Measurements from ENCODE around the gene PPIC. TPM values are rescaled to one million over a fixed set of nuclear protein-coding genes. Genes with fewer than 3 reads are reported as not detected.
A peak's percentile ranks its signal among the peaks of the same experiment; 100 is the strongest.

The PPIC gene
- 10 to 100 TPM; 36.3 to 44.7 (median 37.8) TPM for polyA plus RNA-seq (ENCODE audit: insufficient read length in 4 of 4)

GRCh38 chr5:123036391-123037103 lies at the start of gene PPIC:
TSS of gene PPIC (minus strand) at chr5:123036725. CDS start at chr5:123036625, 100 bp downstream.
- DNase-seq (ENCODE audit: low read depth in 4 of 4, low spot score in 3 of 4): peak; percentile 59 to 64 (median 62)

- no peak for DNase-seq (ENCODE audit: low read depth in 4 of 4, low spot score in 3 of 4)
Measured at GRCh38 chr5:123085638-123086286, 49.2 kb upstream of the PPIC start.

DNA sequence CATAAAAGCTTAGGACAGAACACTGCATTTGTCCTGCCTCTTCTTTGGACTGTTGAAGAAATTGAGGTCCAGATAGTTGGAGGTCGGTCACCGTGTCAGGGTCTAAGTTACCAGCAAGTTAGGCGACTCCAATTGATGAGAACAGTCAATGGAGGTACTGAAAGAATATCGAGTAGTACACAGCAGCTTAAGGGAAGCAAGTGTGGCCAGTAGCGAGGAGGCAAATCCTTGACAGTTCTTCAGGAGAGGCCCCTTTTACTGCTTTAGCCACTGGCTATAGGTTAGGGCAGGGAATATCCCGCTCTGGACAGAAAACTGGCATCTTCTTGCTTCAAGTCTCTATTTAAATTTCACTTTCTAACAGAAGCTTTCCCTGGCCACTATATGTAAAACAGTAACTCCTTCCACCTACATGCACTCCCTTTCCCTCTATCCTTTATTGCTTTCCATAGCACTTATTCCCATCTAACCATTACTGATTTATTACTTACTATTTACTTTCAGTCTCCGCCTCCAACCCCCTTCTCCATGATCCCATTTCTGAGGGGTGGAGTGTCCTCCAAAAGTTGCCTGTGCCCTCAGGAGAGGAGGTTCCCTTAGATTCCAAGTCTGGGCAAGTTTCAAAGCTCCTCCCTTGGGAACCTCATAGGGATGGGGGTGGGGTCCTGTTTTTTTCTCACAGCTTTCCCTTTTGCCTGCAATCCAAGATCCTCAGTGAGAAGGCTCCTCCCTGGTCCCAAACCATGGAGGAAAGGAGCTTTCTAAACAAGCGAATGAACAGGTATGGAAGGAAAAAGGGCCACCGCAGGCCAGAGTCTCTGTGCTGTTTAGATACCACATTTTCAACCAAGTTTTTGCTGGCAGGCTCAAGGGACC lies 48.4 kb upstream of the PPIC start:
- no peak for DNase-seq (ENCODE audit: low read depth in 4 of 4, low spot score in 3 of 4)

- no peak for DNase-seq (ENCODE audit: low read depth in 4 of 4, low spot score in 3 of 4)
Measured at GRCh38 chr5:123083298-123083697, 46.8 kb upstream of the PPIC start.

GRCh38 chr5:123080215-123080614 lies 43.7 kb upstream of the PPIC start:
- DNase-seq (ENCODE audit: low read depth in 4 of 4, low spot score in 3 of 4): no peak

DNA sequence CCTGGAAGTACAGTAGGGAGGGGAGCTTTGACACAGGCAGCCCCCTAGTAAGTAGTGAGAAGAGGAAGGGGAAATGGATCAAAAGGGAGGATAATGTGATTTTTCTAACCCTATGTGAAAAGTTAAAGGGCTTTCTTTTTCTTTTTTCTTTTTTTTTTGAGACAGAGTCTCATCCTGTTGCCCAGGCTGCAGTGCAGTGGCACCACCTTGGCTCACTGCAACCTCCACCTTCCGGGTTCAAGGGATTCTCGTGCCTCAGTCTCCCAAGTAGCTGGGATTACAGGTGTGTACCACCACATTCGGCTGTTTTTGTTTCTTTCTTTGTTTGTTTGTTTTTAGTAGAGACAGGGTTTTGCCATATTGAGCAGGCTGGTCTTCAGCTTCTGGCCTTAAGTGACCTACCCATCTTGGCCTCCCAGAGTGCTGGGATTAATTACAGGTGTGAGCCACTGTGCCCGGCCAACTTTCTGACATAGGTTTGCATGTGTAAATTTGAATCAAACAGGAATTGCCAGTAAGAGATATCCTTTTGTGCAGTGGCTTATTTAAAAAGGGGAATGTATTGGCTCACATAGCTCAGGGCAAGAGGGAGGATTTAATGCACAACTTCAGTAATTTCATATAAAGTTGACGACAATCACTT lies 39.1 kb upstream of the PPIC start:
- DNase-seq (ENCODE audit: low read depth in 4 of 4, low spot score in 3 of 4): no peak

DNA sequence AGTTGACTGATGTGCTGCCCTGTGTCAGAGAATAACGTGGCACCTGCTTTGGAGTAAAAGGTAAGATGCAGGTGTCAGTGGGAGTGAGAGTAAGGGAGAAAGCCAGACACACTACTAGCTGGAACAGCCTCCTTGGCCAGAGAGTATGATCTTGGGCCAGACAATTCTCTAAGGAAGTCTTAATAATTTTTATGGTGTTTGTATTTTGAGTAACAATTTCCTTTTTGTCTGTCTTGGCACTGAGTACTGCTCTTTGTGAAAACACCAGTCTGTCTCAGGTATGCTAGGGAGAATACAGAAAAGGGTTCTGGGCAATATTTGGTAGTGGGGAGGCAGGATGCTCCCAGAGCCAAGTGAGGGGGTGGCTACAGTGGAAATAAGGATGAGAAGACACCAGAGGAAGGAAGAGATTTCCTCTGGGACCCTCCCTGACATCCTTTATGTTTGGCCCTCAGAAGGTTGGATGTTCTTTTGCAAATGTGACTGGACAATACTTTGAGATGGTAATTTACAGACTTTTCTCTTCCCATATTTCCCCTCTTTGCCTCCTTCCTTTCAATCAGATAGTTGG lies 31.9 kb upstream of the PPIC start:
- no peak for DNase-seq (ENCODE audit: low read depth in 4 of 4, low spot score in 3 of 4)

DNA sequence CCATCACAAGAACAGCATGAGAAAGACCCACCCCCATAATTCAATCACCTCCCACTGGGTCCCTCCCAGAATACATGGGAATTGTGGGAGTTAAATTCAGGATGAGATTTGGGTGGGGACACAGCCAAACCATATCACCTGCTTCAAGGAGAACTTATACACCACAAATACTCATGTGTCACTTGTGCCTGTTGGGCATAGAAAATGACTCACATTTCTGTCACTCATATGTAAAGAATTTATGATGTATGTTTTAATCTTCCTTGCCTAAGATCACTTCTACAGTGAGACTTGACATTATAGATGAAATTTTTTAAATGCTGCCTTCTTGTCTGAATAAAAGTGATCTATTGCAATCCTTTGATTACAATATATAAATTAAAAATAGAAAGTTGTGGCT lies 29.5 kb upstream of the PPIC start:
- no peak for DNase-seq (ENCODE audit: low read depth in 4 of 4, low spot score in 3 of 4)

GRCh38 chr5:123059455-123059854 lies 22.9 kb upstream of the PPIC start:
- DNase-seq (ENCODE audit: low read depth in 4 of 4, low spot score in 3 of 4): no peak

GRCh38 chr5:123051206-123051605 lies 14.7 kb upstream of the PPIC start:
- DNase-seq (ENCODE audit: low read depth in 4 of 4, low spot score in 3 of 4): no peak

DNA sequence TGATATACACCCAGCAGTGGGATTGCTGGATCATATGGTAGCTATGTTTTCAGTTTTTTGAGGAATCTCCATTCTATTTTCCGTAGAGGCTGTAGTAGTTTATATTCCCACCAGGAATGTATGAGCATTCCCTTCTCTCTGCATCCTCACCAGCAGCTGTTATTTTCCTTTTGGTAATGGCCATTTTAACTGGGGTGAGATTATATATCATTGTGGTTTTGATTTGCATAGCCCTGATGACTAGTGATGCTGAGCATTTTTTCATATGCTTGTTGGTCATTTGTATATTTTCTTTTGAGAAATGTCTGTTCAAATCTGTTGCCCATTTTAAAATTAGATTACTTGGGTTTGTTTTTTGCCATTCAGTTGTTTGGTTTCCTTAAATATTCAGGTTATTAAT lies 11.2 kb upstream of the PPIC start:
- DNase-seq (ENCODE audit: low read depth in 4 of 4, low spot score in 3 of 4): no peak

DNA sequence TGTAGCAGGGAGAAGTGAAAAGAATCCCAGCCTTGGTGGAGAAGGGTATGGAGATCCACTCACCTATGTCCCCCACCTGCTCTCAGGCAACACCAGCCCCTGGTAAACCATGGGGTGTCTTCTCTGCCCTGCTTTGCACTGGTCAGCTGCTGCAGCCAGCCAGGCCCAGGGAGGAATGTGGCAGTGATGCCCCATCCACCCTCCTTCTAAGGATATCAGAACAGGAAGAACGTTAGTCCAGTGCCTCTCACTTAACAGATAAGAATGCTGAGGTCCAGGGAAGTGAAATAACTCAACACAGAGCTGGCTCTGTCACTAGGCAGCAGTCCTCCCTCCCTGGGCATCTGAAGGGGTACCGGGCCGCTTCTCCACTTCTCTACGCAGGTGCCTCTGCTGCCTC lies 9.7 kb upstream of the PPIC start:
- no peak for DNase-seq (ENCODE audit: low read depth in 4 of 4, low spot score in 3 of 4)

DNA sequence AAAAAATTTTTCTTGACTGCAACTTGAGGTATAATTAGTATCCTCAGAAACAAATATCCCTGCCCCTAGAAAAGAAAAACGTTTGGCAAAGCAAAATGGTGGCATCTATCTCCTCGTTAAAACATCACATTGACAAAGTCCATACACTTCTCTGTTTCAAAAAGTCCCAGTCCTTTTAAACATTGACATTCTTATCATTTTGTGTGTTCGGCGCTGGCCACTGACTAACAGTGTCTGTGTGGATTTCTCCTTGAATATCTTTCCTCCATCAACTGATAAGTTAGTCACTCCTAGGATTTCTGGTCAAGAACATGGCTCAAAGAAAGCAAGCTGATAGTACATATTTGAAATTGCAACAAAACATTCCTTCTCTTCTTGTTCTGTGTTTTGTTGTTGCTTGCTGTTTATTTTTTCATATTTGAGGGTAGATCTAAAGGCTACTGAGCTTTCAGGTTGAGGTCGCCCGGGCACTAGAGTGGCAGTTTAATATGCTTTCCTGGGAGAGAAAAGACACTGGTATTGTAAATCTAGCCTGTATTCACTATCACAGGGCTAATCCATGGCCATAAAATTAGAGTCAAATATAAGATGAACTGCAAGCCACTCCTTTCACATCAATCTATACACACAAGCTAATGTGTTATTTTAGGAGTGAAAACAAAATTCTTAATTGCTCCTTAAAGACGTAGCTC lies 8.5 kb upstream of the PPIC start:
- DNase-seq (ENCODE audit: low read depth in 4 of 4, low spot score in 3 of 4): no peak

DNA sequence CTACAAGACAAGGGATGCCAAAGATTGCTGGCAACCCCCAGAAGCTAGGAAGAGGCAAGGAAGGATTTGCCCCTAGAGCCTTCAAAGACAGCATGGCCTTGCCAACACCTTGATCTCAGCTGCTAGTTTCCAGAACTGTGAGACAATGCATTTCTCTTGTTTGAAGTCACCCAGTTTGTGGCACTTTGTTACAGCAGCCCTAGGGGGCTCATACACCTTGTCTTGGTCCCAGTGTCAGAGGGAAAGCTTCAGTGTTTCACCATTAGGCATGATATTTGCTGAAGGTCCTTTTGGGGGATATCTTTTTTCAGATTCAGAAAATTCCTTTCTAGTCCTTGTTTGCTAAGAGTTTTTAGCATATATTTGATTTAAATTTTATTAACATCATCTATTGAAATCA lies 3.1 kb upstream of the PPIC start:
- DNase-seq (ENCODE audit: low read depth in 4 of 4, low spot score in 3 of 4): no peak

DNA sequence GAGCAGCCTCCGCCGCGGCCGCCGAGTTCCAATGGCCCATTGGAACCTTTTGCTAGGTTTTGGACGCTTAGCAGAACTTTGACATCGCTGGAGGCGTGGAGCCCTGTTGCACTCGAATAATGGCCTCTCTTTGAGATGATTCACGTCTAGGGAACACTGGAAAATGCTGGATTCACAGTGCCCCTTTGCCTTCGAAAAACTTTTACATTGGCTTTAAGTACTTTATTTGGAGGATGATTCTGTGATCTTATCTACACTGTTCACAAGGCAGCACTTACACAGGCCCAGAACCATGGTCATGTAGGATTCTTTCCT lies 536 bp upstream of the PPIC start:
- DNase-seq (ENCODE audit: low read depth in 4 of 4, low spot score in 3 of 4): no peak

- DNase-seq (ENCODE audit: low read depth in 4 of 4, low spot score in 3 of 4): peak in 2 of 4 donors; percentile 19
Measured at GRCh38 chr5:123035918-123036390, 571 bp downstream of the PPIC start.

GRCh38 chr5:123035360-123035917 lies 1.1 kb downstream of the PPIC start:
- peak in 2 of 4 donors; percentile 10 to 15 for DNase-seq (ENCODE audit: low read depth in 4 of 4, low spot score in 3 of 4)

- no peak for DNase-seq (ENCODE audit: low read depth in 4 of 4, low spot score in 3 of 4)
Measured at GRCh38 chr5:123033157-123033671, 3.3 kb downstream of the PPIC start.

DNA sequence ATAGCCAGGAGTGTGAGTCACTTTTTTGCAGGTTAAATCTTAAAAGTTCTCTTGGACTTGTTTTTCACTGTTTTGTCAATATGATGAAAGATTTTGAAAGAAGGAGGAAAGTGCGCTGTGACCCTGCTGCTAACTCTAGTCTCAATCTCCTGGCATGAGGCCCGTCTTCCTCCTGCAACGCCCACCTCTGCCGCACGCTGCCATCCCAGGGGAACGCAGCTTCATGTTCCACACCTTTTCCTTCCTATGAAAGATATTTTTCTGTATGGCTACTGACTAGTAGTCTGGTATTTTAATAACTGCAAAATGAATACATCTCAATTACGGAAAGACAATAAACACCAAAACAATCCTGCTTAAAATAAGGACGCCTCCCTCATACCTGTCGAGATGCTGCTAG lies 8.3 kb downstream of the PPIC start:
- no peak for DNase-seq (ENCODE audit: low read depth in 4 of 4, low spot score in 3 of 4)

All from left renal pelvis (tissue), 4 donors.